Measurements from ENCODE around the gene PAFAH1B2. TPM values are rescaled to one million over a fixed set of nuclear protein-coding genes. Genes with fewer than 3 reads are reported as not detected.
"Not testable (repeated sequence)": the region's sequence is repeated elsewhere in the genome, so short reads cannot be mapped to it uniquely, and the experiment has no call there.

Gene PAFAH1B2
- total RNA-seq, 1 experiment from 2014 or later, result 72.8 TPM

DNA sequence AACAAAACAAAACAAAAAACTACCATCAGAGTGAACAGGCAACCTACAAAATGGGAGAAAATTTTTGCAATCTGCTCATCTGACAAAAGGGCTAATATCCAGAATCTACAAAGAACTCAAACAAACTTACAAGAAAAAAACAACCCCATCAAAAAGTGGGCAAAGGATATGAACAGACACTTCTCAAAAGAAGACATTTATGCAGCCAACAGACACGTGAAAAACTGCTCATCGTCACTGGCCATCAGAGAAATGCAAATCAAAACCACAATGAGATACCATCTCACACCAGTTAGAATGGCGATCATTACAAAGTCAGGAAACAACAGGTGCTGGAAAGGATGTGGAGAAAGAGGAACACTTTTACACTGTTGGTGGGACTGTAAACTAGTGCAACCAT, 31.6 kb upstream of the PAFAH1B2 start:
- not testable (repeated sequence) for H3K4me3 ChIP-seq; H3K27me3 ChIP-seq; H3K27ac ChIP-seq; H3K4me1 ChIP-seq; H3K36me3 ChIP-seq; H3K9me3 ChIP-seq (replicated peaks); DNase-seq

DNA sequence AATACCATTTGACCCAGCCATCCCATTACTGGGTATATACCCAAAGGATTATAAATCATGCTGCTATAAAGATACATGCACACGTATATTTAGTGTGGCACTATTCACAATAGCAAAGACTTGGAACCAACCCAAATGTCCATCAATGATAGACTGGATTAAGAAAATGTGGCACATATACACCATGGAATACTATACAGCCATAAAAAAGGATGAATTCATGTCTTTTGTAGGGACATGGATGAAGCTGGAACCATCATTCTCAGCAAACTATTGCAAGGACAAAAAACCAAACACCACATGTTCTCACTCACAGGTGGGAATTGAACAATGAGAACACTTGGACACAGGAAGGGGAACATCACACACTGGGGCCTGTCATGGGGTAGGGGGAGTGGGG, 31.1 kb upstream of the PAFAH1B2 start:
- not testable (repeated sequence) for H3K36me3 ChIP-seq; DNase-seq; H3K27me3 ChIP-seq; H3K9me3 ChIP-seq (replicated peaks); H3K4me3 ChIP-seq; H3K27ac ChIP-seq; H3K4me1 ChIP-seq

DNA sequence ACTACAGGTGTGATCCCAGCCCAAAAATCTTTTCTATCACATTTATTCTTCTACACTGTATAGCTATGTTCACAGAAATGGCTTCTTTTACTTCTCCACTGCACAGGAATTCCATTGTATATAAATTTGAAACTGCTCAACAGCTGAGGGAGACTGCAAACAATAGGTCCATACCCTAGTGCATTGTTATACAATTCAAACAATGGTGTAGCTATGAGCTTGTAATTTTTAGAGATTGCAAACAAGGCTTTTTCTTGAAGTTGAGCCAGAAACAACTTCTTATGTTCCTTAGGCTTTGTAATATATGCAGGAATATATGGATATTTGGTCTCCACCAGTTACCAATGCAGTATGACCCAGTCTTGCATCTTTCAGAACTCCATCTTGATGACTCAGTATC, 26.4 kb upstream of the PAFAH1B2 start:
- Histone ChIP-seq H3K9me3 (replicated peaks) (no peaks in the 10 kb centered on the region), H3K36me3 (no peaks in the 10 kb centered on the region), H3K27ac (no peak overlapping the region), H3K4me1 (no peaks in the 10 kb centered on the region), H3K4me3 (no peak overlapping the region), H3K27me3 (no peaks in the 10 kb centered on the region)
- DNase-seq, result no peak

DNA sequence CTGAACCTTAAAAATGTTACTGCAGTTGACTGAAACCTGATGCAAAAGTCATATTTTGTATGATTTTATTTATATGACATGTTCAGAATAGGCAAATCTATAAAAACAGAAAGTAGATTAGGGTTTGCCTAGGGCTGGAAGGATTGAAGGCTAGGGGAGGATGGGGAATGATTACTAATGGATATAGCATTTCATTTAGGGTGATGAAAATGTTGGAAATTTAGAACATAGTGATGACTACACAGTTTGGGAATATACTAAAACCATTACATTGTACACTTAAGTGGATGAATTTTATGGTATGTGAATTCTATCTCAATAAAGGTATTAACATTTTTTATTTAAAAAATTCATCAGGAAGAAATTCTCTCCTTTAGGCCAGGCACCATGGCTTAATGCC, 22.9 kb upstream of the PAFAH1B2 start:
- DNase-seq, result no peak
- no peak overlapping the region for H3K4me3 ChIP-seq
- H3K27me3 ChIP-seq, result no peaks in the 10 kb centered on the region
- no peaks in the 10 kb centered on the region for H3K36me3 ChIP-seq
- H3K27ac ChIP-seq, result no peak overlapping the region
- no peaks in the 10 kb centered on the region for H3K4me1 ChIP-seq
- no peaks in the 10 kb centered on the region for H3K9me3 ChIP-seq (replicated peaks)

DNA sequence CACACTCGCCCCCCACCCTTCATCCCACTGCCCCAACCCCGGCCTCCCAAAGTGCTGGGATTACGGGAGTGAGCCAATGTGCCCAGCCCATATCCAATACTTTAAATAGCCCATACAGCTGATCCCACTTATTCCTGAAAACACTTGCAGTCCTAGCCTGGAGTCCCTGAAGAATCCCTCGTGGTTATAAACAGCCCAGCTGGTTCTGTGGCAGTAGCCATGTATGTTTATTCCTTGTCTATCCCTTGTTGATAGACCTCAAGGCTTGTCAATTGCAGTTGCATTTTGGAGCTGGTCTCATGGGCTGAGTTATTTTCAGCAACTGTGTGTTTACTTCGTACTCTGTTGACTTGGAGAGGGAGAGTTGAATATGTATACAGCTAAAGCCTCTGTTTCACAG, 21.5 kb upstream of the PAFAH1B2 start:
- no peaks in the 10 kb centered on the region for H3K27me3 ChIP-seq
- H3K9me3 ChIP-seq (replicated peaks), result no peaks in the 10 kb centered on the region
- no peak overlapping the region for H3K27ac ChIP-seq
- H3K36me3 ChIP-seq, result no peaks in the 10 kb centered on the region
- H3K4me3 ChIP-seq, result no peak overlapping the region
- H3K4me1 ChIP-seq, result no peaks in the 10 kb centered on the region
- no peak for DNase-seq

DNA sequence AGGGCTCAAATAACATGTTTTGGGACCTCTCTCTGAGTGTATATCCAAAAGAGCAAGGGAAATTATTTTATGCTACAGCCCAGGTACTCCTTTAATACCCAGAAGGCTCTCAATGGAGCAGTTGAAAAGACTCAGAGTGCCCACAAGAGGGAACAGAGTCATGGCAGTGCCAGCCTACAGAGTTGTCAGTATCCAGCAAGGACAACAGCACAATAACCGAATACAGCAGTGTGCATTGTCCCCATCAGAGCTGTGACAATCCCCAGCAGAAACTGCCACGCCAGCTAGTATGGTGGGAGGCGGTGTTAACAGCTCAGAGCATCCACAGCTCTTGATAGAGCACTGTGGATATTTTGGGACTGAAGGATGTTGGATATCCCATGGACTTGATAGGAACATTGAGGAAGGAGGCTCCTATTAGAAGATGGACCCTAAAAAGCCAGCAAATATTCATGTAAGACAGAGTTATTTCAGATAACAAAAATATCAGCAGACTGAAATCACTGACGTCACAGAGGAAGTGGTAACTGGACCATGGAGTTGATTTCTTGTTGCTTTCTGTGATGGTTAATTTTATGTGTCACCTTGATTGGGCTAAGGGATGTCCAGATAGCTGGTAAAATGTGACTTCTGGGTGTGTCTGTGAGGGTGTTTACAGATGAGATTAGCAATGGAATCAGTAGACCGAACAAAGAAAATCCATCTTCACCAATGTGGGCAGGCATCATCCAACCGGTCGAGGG, 17.7 kb upstream of the PAFAH1B2 start:
- Histone ChIP-seq H3K9me3 (replicated peaks) (no peaks in the 10 kb centered on the region), H3K27me3 (no peaks in the 10 kb centered on the region), H3K36me3 (no peaks in the 10 kb centered on the region), H3K4me3 (no peak overlapping the region), H3K4me1 (no peaks in the 10 kb centered on the region), H3K27ac (no peak overlapping the region)
- no peak for DNase-seq

DNA sequence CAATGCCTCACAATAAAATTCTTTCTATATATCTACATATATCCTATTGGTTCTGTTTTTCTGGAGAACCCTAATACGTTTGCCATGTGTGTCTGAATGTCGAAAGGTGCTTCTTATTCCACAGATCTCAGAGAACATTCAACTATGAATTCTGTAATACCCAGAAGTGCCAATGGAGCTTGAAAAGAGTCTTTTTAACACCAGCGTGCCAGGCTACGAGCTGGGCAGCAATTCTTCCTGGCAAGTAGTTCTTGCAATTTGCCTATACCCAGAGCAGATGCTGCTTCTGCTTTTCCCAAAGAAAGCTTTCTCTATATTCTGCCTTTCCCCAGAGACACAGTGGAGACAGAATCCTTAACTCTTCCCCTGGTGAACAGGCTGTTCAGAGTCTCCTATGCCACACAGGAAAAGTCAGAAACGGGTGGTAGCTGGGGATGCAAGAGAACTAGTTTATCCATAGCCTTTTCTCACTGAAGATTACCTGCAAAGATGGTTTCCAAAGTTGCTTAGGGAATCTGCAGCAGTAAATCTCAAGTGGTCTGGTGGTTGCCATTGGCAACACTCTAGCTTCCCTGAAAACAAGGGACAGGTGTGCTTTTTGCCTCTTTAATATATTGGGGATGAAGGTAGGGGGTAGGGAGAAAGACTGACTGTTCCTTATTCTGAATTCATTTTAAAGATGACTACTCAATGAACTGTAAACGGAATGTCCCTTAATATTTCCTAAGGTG, 16.8 kb upstream of the PAFAH1B2 start:
- H3K27ac ChIP-seq, result no peak overlapping the region
- no peak for DNase-seq
- no peaks in the 10 kb centered on the region for H3K27me3 ChIP-seq
- no peaks in the 10 kb centered on the region for H3K4me1 ChIP-seq
- no peaks in the 10 kb centered on the region for H3K36me3 ChIP-seq
- H3K4me3 ChIP-seq, result no peak overlapping the region
- no peaks in the 10 kb centered on the region for H3K9me3 ChIP-seq (replicated peaks)

DNA sequence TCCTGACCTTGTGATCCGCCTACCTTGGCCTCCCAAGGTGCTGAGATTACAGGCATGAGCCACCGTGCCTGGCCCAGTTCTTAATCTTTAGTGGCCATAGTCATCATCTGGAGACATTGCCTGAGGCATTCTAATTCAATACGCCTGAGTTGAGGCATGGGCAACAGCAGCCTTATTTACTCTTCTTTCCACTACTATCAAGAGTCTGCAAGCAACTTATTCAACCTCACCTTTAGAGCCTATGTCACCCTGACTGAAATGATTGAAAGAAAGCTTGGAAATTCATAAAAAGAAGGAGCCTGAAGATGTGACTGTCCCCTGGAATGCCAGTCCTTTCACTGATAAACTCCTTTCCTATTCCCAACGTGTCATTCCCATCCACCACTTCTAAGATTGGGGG, 15.8 kb upstream of the PAFAH1B2 start:
- H3K36me3 ChIP-seq, result no peaks in the 10 kb centered on the region
- no peaks in the 10 kb centered on the region for H3K4me1 ChIP-seq
- H3K27ac ChIP-seq, result no peak overlapping the region
- H3K4me3 ChIP-seq, result no peak overlapping the region
- H3K27me3 ChIP-seq, result no peaks in the 10 kb centered on the region
- DNase-seq, result no peak
- no peaks in the 10 kb centered on the region for H3K9me3 ChIP-seq (replicated peaks)

DNA sequence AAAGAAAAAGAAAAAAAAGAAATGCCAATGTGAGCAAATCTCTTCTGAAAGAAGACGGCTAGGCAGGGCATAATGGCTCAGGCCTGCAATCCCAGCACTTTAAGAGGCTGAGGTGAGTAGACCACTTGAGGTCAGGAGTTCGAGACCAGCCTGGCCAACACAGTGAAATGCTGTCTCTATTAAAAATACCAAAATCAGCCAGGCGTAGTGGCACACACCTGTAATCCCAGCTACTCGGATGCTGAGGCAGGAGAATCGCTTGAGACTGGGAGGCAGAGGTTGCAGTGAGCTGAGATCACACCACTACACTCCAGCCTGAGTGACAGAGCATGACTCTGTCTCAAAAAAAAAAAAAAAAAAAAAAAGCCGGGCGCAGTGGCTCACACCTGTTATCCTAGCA, 13.7 kb upstream of the PAFAH1B2 start:
- H3K9me3 ChIP-seq (replicated peaks); H3K27ac ChIP-seq; H3K4me1 ChIP-seq; DNase-seq; H3K36me3 ChIP-seq; H3K4me3 ChIP-seq; H3K27me3 ChIP-seq: not testable (repeated sequence)

DNA sequence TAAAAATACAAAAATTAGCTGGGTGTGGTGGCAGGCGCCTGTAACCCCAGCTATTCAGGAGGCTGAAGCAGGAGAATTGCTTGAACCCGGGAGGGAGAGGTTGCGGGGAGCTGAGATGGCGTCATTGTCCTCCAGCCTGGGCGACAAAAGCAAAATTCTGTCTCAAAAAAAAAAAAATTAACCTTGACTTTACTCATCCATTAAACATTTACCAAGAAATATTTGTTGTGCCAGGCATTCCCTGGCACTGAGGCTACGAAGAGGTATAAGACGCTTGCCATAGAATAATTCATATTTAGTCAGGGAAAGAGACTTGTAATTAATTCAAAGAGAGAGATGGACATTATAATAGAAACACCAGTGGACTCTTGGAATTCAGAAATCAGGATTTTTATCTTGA, 13.2 kb upstream of the PAFAH1B2 start:
- Histone ChIP-seq H3K27ac (no peak overlapping the region), H3K4me3 (no peak overlapping the region), H3K4me1 (no peaks in the 10 kb centered on the region), H3K9me3 (replicated peaks) (no peaks in the 10 kb centered on the region), H3K36me3 (no peaks in the 10 kb centered on the region), H3K27me3 (no peaks in the 10 kb centered on the region)
- no peak for DNase-seq

DNA sequence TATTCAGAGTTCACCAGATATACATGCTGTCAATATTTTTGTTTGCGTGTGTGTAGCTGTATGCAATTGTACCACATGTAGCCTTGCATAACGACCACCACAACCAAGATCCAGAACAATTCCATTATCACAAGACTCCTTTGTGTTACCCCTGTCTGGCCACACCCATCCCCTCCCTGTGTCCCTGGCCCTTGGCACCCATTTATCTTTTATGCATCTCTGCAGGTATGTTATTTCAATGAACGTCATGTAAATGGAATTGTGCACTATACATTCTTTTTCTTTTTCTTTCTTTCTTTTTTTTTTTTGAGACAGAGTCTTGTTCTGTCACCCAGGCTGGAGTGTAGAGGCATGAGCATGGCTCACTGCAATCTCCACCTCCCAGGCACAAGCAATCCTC, 9.7 kb upstream of the PAFAH1B2 start:
- Histone ChIP-seq H3K36me3 (no peaks in the 10 kb centered on the region), H3K4me1 (no peaks in the 10 kb centered on the region), H3K9me3 (replicated peaks) (no peaks in the 10 kb centered on the region), H3K27ac (no peak overlapping the region), H3K4me3 (no peak overlapping the region), H3K27me3 (no peaks in the 10 kb centered on the region)
- no peak for DNase-seq

DNA sequence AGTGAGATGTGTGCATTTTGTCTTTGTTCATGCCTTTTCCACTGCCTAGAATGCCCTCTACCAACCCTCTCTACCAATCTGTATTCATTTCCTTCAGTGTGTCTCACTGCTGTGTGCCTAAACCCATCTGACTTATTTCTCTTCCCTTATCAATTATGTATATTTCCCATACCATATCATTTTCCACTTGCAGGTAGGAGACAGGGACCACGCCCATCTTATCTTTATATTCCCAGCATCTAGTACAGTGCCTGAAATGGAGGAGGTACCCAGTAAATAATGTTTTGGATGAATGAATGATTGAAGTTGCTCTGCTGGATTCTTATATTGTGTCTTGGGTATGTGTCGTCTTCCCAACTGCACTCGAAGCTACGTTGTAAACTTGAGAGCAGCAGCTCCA, 9.1 kb upstream of the PAFAH1B2 start:
- H3K4me3 ChIP-seq; H3K36me3 ChIP-seq; DNase-seq; H3K9me3 ChIP-seq (replicated peaks); H3K27ac ChIP-seq; H3K27me3 ChIP-seq; H3K4me1 ChIP-seq: not testable (repeated sequence)

DNA sequence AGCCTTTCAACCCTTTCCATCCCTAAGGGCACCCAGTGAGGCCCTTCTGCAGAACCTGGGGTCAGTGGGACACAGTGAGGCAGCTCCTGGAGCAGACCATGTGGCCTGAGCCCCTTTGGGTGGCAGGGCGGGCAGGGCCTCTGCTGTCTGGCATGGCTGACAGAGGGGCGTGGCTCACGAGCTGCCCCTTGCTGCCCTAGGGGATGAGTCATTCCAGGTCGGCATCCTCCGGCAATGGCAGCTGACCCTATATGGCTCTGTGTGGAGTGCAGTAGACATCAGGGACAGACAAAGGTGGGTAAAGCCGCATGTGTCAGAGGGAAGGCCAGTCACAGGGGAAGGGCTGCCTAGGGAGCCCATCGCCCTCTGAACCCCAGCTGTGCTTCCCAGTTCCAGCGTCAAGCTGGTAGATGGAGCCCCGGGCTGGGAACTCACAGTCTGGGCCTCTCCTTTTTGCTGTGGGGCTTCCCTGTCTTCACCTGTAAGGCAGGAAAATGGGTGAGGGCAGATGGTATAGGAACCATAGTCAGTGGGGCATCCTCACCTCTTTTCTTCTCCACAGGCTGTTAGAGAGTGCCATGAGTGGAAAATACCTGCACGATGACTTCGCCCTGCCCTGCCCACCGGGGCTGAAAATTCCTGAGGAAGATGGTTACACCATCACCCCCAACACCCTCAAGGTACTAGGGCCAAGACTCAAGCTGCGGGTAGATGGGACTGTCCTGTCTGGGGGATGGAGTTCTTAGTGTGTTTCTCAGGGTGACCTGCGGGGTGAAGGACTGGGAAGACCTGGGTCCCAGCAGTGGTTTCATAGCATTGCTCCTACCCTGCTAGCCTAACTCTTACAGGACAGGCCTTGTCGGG, 6.6 kb upstream of the PAFAH1B2 start:
- H3K27ac ChIP-seq; H3K36me3 ChIP-seq; H3K4me3 ChIP-seq; H3K9me3 ChIP-seq (replicated peaks); H3K4me1 ChIP-seq; DNase-seq; H3K27me3 ChIP-seq: not testable (repeated sequence)

DNA sequence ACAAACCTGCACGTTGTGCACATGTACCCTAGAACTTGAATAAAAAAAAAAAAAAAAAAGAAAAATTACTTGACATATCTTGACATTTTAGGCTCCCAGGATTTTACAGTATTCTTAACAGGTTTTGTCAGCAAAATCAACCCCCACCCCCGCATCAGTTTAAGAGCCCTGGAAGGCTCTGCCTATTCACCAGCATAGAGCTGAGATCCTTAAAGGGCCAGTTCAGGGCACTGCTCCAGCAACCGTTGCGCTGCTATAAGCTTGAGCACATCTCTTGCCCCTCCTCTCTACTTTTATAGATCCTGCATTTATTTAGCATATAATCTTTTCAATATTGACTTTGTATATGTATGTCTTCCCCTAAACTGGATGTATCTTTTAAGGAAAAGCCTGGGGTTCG, 697 bp upstream of the PAFAH1B2 start:
- Histone ChIP-seq H3K4me1 (no peaks in the 10 kb centered on the region), H3K4me3 (peak overlapping the region; percentile 75), H3K36me3 (no peaks in the 10 kb centered on the region; the same call in 1 of the 2 replicates), H3K27ac (no peak overlapping the region), H3K27me3 (no peaks in the 10 kb centered on the region), H3K9me3 (replicated peaks) (no peaks in the 10 kb centered on the region)
- DNase-seq, result peak; percentile 14 to 42
